Jurkat, Clone E6-1 (cell line): Measurements from ENCODE around the gene FBXL17.

Experiments used
- DNase-seq: peaks from one replicate; pipeline ENCODE4 v3.0.0-alpha.2; 2011; ENCODE audit warnings: low read depth, low spot score
- H3K4me3 ChIP-seq: 2 replicates; pipeline ENCODE4 v1.5.1; 2011; ENCODE audit warnings: mild to moderate bottlenecking, low read length, control low read depth, moderate library complexity

Gene FBXL17

DNA sequence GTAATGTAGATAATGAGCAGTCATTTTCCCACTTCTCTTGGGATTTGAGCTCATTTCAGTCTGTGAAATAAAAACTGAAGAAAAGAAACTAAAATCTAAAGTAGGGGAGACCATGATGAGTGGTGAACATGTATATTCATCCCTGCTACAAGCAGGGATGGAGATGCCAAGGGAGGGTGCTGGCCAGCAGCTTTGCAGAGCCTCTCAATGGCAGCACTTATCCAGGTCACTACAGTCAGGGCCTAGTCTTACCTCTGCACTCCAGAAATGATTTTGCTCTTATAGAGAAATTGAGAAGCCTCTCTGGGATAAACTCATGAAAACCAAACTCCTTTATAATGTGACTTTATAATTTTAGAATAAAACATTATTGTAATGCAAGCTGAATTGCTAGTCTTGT, 317.6 kb downstream of the FBXL17 start:
- DNase-seq, result no peak
- no peak overlapping the region for H3K4me3 ChIP-seq

GRCh38 chr5:108061941-108062340, 320.0 kb downstream of the FBXL17 start:
- no peak for DNase-seq
- no peak overlapping the region for H3K4me3 ChIP-seq

- H3K4me3 ChIP-seq, result no peak overlapping the region
- no peak for DNase-seq
These were observed 321.6 kb downstream of the FBXL17 start for GRCh38 chr5:108060340-108060739.

DNA sequence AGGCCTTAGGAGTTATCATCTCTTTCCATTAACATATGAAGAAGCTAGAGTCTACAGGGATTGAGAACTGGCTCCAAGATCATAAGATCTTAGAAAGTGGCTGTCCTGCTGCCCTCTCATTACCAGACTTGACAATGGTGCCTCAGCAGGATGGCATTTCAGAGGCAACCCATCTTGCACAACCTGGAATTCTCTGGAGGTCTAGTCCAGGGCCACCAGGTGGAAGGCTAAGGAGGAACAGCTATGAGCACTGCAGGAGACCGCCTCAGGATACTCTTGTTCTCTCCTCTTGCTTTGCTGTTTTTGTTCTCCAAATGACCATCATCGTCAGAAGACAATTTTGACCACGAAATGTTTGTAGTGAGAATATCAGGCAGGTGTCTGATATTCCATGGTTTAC, 322.6 kb downstream of the FBXL17 start:
- no peak for DNase-seq
- no peak overlapping the region for H3K4me3 ChIP-seq

DNA sequence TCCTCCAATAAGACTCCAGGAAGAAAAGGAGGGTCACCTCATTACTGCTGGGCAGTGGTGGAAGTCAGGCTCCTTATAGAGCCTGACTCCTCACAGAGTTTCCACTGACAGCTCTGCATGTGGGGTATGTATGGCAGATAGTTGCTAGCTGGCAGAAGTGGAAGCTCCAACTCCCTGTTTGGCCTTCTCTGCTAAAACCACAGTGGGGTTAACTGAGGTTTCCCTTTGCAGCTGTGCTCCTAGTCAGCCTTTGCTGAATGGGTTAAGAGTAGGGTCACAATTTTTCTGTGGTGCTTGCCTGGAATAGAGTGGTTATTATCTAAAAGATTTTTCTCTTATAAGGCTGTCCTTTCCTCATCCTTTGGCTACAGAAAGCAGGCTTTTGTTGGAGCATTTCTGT, 327.5 kb downstream of the FBXL17 start:
- peak; percentile 12 for DNase-seq
- H3K4me3 ChIP-seq, result no peak overlapping the region

DNA sequence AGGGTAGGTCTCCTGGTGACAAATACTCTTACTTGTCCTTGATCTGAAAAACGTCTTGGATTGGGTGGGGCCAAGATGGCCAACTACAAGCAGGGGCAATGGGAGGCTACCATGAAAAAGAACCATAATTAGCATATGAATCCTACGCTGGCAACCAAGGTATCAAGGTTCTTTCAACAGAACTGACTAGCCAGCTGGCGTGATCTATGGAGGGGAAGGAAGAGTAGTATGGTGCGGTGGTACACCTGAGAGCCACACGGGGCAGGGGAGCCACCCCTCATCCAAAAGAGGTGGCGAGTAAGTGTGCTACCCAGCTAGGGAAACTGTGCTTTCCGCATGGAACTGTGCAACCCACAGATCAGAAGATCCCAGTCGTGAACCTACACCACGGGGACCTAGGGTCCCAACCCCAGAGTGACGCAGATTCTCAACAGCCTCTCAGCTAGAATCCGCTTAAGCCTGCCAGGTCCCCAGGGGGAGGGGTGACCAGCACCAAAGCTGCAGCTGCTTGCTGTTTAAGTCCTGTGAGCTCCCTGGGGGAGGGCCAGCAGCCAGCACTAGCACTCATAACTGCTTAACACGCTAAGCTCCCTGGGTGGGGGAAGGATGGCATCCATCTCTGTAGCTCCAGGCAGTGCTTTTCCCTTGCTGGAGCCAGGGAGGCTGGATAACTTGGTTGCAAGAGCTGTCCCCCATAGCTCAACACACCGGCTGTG, 334.8 kb downstream of the FBXL17 start:
- DNase-seq, result no peak
- no peak overlapping the region for H3K4me3 ChIP-seq

- no peak for DNase-seq
- no peak overlapping the region for H3K4me3 ChIP-seq
These were observed 345.4 kb downstream of the FBXL17 start for GRCh38 chr5:108036482-108036881.

DNA sequence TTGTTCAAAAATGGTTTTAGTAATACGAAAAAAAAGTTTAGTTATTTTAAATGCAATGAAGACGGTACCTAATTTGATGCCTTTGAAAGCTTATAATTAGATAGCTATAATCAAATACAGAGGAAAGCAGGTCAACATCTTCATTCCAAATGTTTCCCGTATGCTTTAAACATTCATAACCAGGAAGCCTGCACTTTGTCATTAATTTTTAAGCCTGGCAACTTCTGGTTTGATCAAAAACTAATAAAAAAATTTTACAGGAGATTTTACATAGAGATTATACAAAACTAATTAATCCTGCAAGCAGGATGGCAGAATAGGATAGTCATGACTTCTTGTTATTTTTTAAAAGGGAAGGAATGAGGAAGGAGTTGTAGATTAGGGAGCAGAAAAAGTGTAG, 353.0 kb downstream of the FBXL17 start:
- H3K4me3 ChIP-seq, result no peak overlapping the region
- no peak for DNase-seq

GRCh38 chr5:108028412-108028811, 353.5 kb downstream of the FBXL17 start:
- DNase-seq, result no peak
- no peak overlapping the region for H3K4me3 ChIP-seq

DNA sequence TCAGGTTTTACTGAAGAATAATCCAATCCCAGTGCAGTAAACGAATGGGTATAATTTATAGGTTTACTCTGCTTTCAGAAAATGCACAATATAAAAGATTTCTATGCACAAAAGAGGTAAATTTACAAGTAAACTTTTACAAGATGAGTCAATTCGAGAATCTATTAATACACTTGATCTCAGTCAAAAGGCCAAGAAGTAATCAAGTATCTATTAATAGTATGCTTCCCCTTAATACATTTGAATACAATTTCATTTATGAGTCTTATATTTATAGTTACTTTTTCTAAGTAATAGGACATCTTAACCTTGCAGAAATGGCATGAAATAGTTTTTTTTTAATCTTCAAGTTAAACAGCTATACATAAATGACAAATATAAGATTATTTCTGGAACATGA, 355.9 kb downstream of the FBXL17 start:
- no peak for DNase-seq
- no peak overlapping the region for H3K4me3 ChIP-seq

- DNase-seq, result no peak
- no peak overlapping the region for H3K4me3 ChIP-seq
These were observed 356.9 kb downstream of the FBXL17 start for GRCh38 chr5:108024986-108025385.

- no peak for DNase-seq
- no peak overlapping the region for H3K4me3 ChIP-seq
These were observed 365.8 kb downstream of the FBXL17 start for GRCh38 chr5:108016101-108016500.

GRCh38 chr5:108006791-108007190, 375.1 kb downstream of the FBXL17 start:
- no peak overlapping the region for H3K4me3 ChIP-seq
- DNase-seq, result no peak

GRCh38 chr5:108003178-108003577, 378.7 kb downstream of the FBXL17 start:
- peak; percentile 77 for DNase-seq

GRCh38 chr5:108001222-108001621, 380.7 kb downstream of the FBXL17 start:
- H3K4me3 ChIP-seq, result no peak overlapping the region
- no peak for DNase-seq

More at GRCh38 chr5:108003178-108003577, 378.7 kb downstream of the FBXL17 start:
- no peak overlapping the region for H3K4me3 ChIP-seq

DNA sequence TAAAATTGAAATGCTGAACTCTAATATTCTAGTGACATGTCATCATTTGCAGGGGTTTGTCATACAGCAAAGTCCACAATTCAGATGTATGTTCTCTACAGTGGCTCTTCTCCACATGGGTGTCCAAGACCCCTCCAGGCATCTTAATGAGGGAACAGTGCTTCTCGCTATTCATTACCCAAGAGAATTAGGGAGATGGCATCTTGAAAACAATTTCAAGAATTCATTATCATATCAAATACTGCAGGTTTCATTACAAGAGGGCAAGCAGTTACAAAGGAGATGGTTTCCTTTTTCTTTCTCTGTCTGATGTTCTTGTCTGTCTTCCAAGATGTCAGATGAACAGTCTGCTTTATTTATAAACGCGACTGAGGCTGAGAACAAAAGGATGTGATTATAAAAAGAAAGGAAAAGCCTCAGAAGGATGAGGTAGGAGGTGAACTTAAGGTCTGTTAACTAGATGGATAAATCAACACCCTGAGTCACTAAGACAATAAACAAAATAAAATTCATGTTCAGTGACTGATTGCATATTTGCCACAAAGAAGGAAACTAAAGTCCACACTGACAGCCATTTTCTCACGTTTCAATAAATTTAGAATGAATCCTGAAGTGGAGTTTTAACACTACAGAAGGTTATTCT, 384.4 kb downstream of the FBXL17 start:
- no peak for DNase-seq
- no peak overlapping the region for H3K4me3 ChIP-seq

DNA sequence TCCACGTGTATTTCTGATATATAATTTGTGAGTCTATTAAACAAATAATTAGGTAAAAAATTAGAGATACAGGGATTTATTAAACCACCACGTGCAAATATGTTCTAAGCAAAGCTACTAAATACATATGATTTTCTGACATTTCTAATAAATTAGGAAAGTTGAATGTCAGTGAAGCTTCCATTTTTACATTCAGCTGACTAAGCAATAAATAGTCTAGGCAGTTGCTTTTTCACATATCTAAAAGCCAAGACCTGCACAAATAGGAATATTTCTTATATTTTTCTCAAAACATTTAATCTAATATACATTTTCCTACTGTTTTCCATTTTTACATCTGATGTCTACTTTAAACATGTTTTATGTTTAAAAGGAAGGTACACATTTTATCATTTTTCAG, 388.6 kb downstream of the FBXL17 start:
- DNase-seq, result no peak
- H3K4me3 ChIP-seq, result no peak overlapping the region

GRCh38 chr5:107990881-107991810, 390.8 kb downstream of the FBXL17 start:
- DNase-seq, result no peak
- no peak overlapping the region for H3K4me3 ChIP-seq

- H3K4me3 ChIP-seq, result no peak overlapping the region
- peak; percentile 48 for DNase-seq
These were observed 396.8 kb downstream of the FBXL17 start for GRCh38 chr5:107985144-107985543.
